Spleen (tissue), 11 donors: ENCODE results near the gene NAPSA. TPM values are rescaled to one million over a fixed set of nuclear protein-coding genes. Genes with fewer than 3 reads are reported as not detected.
A peak's percentile ranks its signal among the peaks of the same experiment; 100 is the strongest.

Experiments
- DNase-seq: peaks from one replicate; pipeline ENCODE4 v3.0.0-alpha.2; 2020
- H3K27ac ChIP-seq, 8 donors: fragments of 200-600 bp; sonication (generic) in 7 of 8; 1 replicate in 4 of 8; 2 replicates in 4 of 8; pipeline versions ENCODE4 v1.5.0 to v1.8.0; 2016 to 2021; ENCODE audit warnings: inconsistent platforms in 4 of 8, mild to moderate bottlenecking in 4 of 8, moderate library complexity in 1 of 8
- H3K27me3 ChIP-seq, 7 donors: fragments of 200-600 bp; sonication (generic) in 6 of 7; replicated peaks in 1 of 7; 1 replicate in 4 of 7; 2 replicates in 3 of 7; pipeline versions ENCODE4 v1.5.0 to v1.8.0; 2016 to 2021; ENCODE audit warnings: inconsistent platforms in 3 of 7, mild to moderate bottlenecking in 1 of 7
- H3K36me3 ChIP-seq, 6 donors: fragments of 200-600 bp; sonication (generic) in 5 of 6; 1 replicate in 4 of 6; 2 replicates in 2 of 6; pipeline versions ENCODE4 v1.5.0 to v1.8.0; 2016 to 2021; ENCODE audit warnings: inconsistent platforms in 2 of 6
- H3K4me1 ChIP-seq, 6 donors: fragments of 200-600 bp; sonication (generic) in 5 of 6; 1 replicate in 3 of 6; 2 replicates in 3 of 6; pipeline versions ENCODE4 v1.5.0 to v1.8.0; 2016 to 2021; ENCODE audit warnings: inconsistent platforms in 3 of 6
- H3K4me3 ChIP-seq, 8 donors: fragments of 200-600 bp; sonication (generic) in 7 of 8; 1 replicate in 4 of 8; 2 replicates in 4 of 8; pipeline versions ENCODE4 v1.5.0 to v1.8.0; 2016 to 2021; ENCODE audit warnings: inconsistent platforms in 4 of 8, mild to moderate bottlenecking in 4 of 8, moderate library complexity in 2 of 8
- H3K9me3 ChIP-seq, 8 donors: fragments of 200-600 bp; sonication (generic) in 7 of 8; 1 replicate in 4 of 8; 2 replicates in 4 of 8; pipeline versions ENCODE4 v1.5.0 to v1.8.0; 2016 to 2021; ENCODE audit warnings: inconsistent platforms in 4 of 8
- POLR2A ChIP-seq, 3 donors: fragments of 450-650 bp; IDR thresholded peaks; one replicate each; pipeline ENCODE4 v1.5.1; 2017; ENCODE audit warnings: antibody characterized with exemption in 3 of 3, mild to moderate bottlenecking in 1 of 3
- POLR2AphosphoS5 ChIP-seq, 3 donors: sonication (generic); formaldehyde crosslinking; IDR thresholded peaks; one replicate each; pipeline ENCODE4 v1.5.1; 2017; ENCODE audit warnings: antibody characterized with exemption in 3 of 3
- WGBS, 5 donors: extraction: QIAGEN DNeasy Blood & Tissue Kit in 3 of 5; methylation state at CpG; one replicate each; pipeline versions ENCODE4 v1.1.5 to v1.1.7; 2013 to 2018; 5-methylcytosine and 5-hydroxymethylcytosine counted together
- intact Hi-C: fragments of 100-400 bp; cut with DNase I; formaldehyde crosslinking; loops from one replicate; pipeline ENCODE4 v1.15.0; 2023; ENCODE audit warnings: low total_unique reads
- polyA plus RNA-seq, 3 donors: library from polyadenylated mRNA; stranded (reverse); fragments of 200-250 nt; gene quantifications; one replicate each; pipeline ENCODE4 v1.2.1, GENCODE V29; 2013
- total RNA-seq, 7 donors: library from RNA; depleted of rRNA in 3 of 7; stranded (reverse); fragments of >200 nt in 3 of 7; fragmentation: NEBNext Ultra II Directional in 4 of 7; extraction: Animal tissue kit (Norgen Biotek cat#: 25700) in 4 of 7; gene quantifications; one replicate each; pipeline versions ENCODE4 v1.1.0 to v1.2.1, GENCODE V29; 2016 to 2021
- TF ChIP-seq, protein P1 (sequence below), 11 experiments: fragments of 200-600 bp in 7 of 11; fragments of 450-650 bp in 4 of 11; sonication (generic) in 4 of 11; IDR thresholded peaks in 8 of 11; conservative IDR thresholded peaks in 3 of 11; 1 replicate in 7 of 11; 2 replicates in 4 of 11; pipeline versions ENCODE4 v1.4.0 to v1.8.0; 2016 to 2021; ENCODE audit warnings: antibody characterized with exemption in 11 of 11, inconsistent platforms in 4 of 11, mild to moderate bottlenecking in 1 of 11
- donor health status: healthy with polysubstance abuse.
- donor health status: DM: no; HTN: no; CAD: no; lungs with moderate emphysema.
- donor health status: DM: no; HTN: no; CAD: no.
- donor health status: Bipolar disorder and iron deficiency.
- donor health status: healthy.
- donor health status: DM: no; HTN: no; CAD: no.
- donor health status: DM: yes; HTN: yes; CAD: no.

NAPSA gene
- total and polyA plus RNA-seq, 10 donors: 1.5 to 6.4 (median 2.7) TPM

DNA sequence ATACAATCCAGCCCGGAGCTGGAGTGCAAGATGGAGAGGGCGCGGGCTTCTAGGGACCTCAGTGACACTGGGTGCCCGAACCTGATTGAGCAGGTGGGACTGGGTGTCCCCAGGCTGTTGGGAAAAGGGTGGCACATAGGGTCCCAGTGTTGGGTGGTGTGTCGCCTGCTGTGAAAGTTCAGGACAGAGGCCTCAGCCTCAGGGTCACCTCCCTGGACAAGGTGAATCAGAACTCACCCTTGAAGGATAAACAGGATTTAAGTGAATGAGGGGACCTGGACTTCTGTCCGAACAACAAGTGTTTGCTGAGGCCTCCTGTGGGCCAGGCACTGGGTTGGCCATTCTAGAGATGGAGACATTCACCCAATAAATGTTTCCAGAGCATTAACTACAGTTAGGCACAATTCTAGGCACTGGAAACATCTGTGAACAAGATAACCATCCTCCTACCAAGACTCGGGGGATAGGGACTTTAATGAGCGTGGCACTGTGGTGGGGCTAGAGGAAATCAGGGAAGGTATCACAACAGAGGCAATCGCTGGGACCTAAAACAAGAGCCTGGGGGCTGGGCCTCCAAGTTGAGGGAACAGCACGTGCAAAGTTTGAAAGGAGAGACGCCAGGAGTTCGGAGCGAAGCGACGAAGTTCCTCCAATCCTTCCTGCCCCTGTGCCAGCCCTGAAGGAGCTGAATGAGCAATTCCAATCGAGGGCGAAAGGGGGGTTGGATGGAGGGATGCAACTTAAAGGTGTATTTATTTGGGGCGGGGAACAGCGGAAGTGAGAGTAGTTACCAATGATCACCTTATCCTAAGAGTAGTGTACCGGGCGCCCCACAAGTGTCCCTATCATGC is 17.8 kb upstream of the NAPSA start:
- Histone ChIP-seq H3K4me1 (peaks cover 6 to 81% (median 43%) of the 10 kb centered on the region in 6 donors), H3K9me3 (no peaks in the 10 kb centered on the region), H3K27ac (peak overlapping the region; percentile 61 to 94 (median 88)), H3K27me3 (no peaks in the 10 kb centered on the region), H3K4me3 (peak overlapping the region in 6 of 8 donors; percentile 55 to 88 (median 68)), H3K36me3 (peaks cover 3 to 69% (median 48%) of the 10 kb centered on the region in 6 donors)
- intact Hi-C loops: no loop called here
- 60 to 65% (median 64%) methylated on average over 21 of the region's 21 CpGs for WGBS, 5 donors
- no peak for DNase-seq
- TF ChIP-seq POLR2AphosphoS5 (IDR thresholded peaks at IDR 0.05) (no peak), POLR2A (IDR thresholded peaks at IDR 0.05) (no peak)
- TF ChIP-seq, protein P1, sequence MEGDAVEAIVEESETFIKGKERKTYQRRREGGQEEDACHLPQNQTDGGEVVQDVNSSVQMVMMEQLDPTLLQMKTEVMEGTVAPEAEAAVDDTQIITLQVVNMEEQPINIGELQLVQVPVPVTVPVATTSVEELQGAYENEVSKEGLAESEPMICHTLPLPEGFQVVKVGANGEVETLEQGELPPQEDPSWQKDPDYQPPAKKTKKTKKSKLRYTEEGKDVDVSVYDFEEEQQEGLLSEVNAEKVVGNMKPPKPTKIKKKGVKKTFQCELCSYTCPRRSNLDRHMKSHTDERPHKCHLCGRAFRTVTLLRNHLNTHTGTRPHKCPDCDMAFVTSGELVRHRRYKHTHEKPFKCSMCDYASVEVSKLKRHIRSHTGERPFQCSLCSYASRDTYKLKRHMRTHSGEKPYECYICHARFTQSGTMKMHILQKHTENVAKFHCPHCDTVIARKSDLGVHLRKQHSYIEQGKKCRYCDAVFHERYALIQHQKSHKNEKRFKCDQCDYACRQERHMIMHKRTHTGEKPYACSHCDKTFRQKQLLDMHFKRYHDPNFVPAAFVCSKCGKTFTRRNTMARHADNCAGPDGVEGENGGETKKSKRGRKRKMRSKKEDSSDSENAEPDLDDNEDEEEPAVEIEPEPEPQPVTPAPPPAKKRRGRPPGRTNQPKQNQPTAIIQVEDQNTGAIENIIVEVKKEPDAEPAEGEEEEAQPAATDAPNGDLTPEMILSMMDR (IDR thresholded peaks at IDR 0.05 in 8 of 11, conservative IDR thresholded peaks at IDR 0.05 in 3 of 11): no peak

DNA sequence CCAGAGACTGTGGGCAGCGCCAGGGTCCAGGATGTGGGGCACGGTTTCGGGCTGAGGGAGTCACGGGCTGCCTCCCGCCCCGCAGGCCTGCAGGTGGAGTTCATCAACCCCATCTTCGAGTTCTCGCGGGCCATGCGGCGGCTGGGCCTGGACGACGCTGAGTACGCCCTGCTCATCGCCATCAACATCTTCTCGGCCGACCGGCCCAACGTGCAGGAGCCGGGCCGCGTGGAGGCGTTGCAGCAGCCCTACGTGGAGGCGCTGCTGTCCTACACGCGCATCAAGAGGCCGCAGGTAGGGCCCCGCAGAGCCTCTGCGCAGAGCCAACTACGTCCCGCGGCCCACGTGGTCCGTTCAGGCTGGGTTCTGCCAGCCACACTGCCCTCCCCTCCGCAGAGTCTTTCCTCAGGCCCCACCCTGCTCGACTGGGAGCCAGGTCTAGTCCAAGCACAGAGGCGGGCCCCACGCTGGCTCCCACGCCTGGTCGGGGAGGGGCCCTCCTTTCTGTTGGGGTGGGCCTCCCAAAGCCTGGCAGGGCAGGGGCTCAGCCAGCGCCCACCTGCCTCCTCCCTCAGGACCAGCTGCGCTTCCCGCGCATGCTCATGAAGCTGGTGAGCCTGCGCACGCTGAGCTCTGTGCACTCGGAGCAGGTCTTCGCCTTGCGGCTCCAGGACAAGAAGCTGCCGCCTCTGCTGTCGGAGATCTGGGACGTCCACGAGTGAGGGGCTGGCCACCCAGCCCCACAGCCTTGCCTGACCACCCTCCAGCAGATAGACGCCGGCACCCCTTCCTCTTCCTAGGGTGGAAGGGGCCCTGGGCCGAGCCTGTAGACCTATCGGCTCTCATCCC is 16.7 kb upstream of the NAPSA start:
- intact Hi-C loops: no loop called here
- Histone ChIP-seq H3K27me3 (no peaks in the 10 kb centered on the region), H3K4me3 (no peak overlapping the region), H3K4me1 (peaks cover 6 to 82% (median 47%) of the 10 kb centered on the region in 6 donors), H3K9me3 (no peaks in the 10 kb centered on the region), H3K36me3 (peaks cover 3 to 70% (median 58%) of the 10 kb centered on the region in 6 donors), H3K27ac (peak overlapping the region in 1 of 8 donors; percentile 11)
- DNase-seq: no peak
- 93 to 95% (median 93%) methylated on average over 41 to 58 of the region's 58 CpGs for WGBS, 5 donors
- TF ChIP-seq, protein P1 (IDR thresholded peaks at IDR 0.05 in 8 of 11, conservative IDR thresholded peaks at IDR 0.05 in 3 of 11): no peak
- TF ChIP-seq POLR2AphosphoS5 (IDR thresholded peaks at IDR 0.05): peak in 2 of 3 donors; percentile 44 to 73
- no peak for TF ChIP-seq POLR2A (IDR thresholded peaks at IDR 0.05)

DNA sequence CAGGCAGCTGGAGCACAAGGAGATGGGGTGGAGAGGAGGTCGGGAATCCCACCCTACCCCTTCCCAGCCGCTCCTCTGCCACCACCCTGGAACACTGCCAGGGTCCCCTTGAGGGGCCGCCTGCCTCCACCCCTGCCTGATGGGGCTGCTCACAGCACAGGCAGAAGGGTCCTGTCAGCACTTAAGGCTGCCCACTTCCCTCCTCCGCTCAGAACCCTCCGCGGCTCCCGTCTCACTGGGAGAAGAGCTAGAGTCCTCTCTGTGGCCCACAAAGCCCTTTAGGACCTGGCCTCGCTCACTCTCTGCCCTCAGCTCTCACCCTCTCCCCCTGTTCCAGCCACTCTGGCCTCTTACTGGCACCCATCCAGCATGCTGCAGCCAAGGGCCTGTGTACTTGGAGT is 15.3 kb upstream of the NAPSA start:
- Histone ChIP-seq H3K9me3 (no peaks in the 10 kb centered on the region), H3K4me1 (peaks cover 6 to 75% (median 46%) of the 10 kb centered on the region in 6 donors), H3K36me3 (peaks cover 3 to 60% (median 58%) of the 10 kb centered on the region in 6 donors), H3K27ac (peak overlapping the region in 2 of 8 donors; percentile 7 to 21), H3K4me3 (no peak overlapping the region), H3K27me3 (no peaks in the 10 kb centered on the region)
- no peak for TF ChIP-seq POLR2A (IDR thresholded peaks at IDR 0.05)
- TF ChIP-seq, protein P1 (IDR thresholded peaks at IDR 0.05 in 8 of 11, conservative IDR thresholded peaks at IDR 0.05 in 3 of 11): no peak
- 78 to 90% (median 79%) methylated on average over 7 to 8 of the region's 8 CpGs for WGBS, 5 donors
- intact Hi-C loops: no loop called here
- peak; percentile 72 for DNase-seq
